ENCODE data around the gene DLST.

- no peak for TF ChIP-seq CTCF (IDR thresholded peaks at IDR 0.05)
- TF ChIP-seq POLR2A (IDR thresholded peaks at IDR 0.05): no peak
These were observed 35.4 kb downstream of the DLST start for GRCh38 chr14:74917178-74917543.

Data from adrenal gland (tissue), 5 donors.